OCI-LY3 (cell line): ENCODE data around the gene PNPLA3.

Source experiments
- EZH2phosphoT487 ChIP-seq: fragments of 200-600 bp; shearing (Covaris generic); IDR thresholded peaks from 2 replicates; pipeline ENCODE4 v1.6.1; 2018; ENCODE audit warnings: antibody characterized with exemption, mixed run types, low read depth
- TF ChIP-seq, protein P1 (sequence below): fragments of 200-600, 300-600 bp; sonication (generic); IDR thresholded peaks from 2 replicates; pipeline ENCODE4 v1.5.1; 2014; ENCODE audit warnings: antibody characterized with exemption, low read length, low read depth

DNA sequence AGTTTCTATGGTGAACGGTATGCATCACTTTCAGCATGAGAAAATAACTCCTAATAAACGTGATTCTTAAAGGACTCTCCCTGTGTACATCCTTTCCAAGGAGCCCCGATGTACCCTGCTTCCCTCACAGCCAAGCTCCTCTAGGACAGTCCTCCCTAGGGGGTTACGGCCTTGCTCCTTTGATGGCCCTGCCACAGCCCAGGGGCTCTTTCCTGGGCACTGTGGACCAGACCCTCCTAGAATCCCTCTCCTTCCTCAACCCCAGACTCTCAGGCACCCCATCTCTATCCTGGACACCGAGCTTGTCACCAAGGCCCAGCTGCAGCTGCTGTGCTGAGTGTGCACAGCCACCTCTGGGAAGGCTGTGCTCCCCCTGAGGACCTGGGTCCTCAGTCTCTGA, 27.8 kb downstream of the PNPLA3 start:
- TF ChIP-seq, protein P1, sequence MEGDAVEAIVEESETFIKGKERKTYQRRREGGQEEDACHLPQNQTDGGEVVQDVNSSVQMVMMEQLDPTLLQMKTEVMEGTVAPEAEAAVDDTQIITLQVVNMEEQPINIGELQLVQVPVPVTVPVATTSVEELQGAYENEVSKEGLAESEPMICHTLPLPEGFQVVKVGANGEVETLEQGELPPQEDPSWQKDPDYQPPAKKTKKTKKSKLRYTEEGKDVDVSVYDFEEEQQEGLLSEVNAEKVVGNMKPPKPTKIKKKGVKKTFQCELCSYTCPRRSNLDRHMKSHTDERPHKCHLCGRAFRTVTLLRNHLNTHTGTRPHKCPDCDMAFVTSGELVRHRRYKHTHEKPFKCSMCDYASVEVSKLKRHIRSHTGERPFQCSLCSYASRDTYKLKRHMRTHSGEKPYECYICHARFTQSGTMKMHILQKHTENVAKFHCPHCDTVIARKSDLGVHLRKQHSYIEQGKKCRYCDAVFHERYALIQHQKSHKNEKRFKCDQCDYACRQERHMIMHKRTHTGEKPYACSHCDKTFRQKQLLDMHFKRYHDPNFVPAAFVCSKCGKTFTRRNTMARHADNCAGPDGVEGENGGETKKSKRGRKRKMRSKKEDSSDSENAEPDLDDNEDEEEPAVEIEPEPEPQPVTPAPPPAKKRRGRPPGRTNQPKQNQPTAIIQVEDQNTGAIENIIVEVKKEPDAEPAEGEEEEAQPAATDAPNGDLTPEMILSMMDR = no peak
- TF ChIP-seq EZH2phosphoT487 = no peak
